ENCODE measurements around the gene CLSTN1.

- TF ChIP-seq CTCF (IDR thresholded peaks at IDR 0.05) (no peak), EZH2 (IDR thresholded peaks at IDR 0.05; ENCODE audit: borderline replicate concordance, insufficient read depth, low read depth, low read length, poor library complexity, severe bottlenecking) (no peak)
Observed at GRCh38 chr1:9687120-9687873, 136.5 kb downstream of the CLSTN1 start.

All from B cell (primary cell).